Fibroblast of villous mesenchyme (primary cell): Measurements from ENCODE around the gene THRB. TPM values are rescaled to one million over a fixed set of nuclear protein-coding genes. Genes with fewer than 3 reads are reported as not detected.
A peak's percentile ranks its signal among the peaks of the same experiment; 100 is the strongest.

Experiments
- DNase-seq: peaks from one replicate; pipeline ENCODE4 v3.0.0-alpha.2; 2010; ENCODE audit warnings: low read depth
- H3K4me3 ChIP-seq: 2 replicates; pipeline ENCODE4 v1.5.1; 2011; ENCODE audit warnings: low read depth, mild to moderate bottlenecking, low read length
- total RNA-seq: library from RNA; depleted of rRNA; stranded (reverse); fragments of >200 nt; gene quantifications from 2 replicates; pipeline ENCODE4 v1.2.3, GENCODE V29; 2012
- TF ChIP-seq, protein P1 (sequence below): IDR thresholded peaks from 2 replicates; pipeline ENCODE4 v1.5.1; 2012; ENCODE audit warnings: low read depth, mild to moderate bottlenecking, low read length; ENCODE audit not compliant: insufficient read depth

The THRB gene
- total RNA-seq, 1 donor, result 13.4 TPM

DNA sequence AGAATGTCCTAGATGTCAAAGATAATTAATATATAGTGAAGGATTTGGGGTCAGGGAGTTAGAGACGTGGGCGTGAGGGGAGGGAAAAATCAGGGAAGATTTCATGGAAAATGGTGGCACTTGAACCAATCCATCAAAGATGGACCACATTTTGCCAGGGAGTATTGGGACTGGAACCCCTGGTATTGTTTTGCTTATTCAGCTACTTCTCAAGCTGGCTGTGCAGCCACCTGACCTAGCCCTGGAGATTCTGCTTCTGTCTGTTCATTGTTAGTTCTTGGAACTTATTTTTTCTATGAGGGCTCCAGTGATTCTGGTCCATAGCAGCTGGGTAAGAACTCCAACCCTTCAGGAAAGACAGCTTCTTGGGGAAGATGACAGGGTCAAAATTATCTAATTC is 3.3 kb upstream of the THRB start:
- DNase-seq, result no peak
- no peak overlapping the region for H3K4me3 ChIP-seq
- TF ChIP-seq, protein P1, sequence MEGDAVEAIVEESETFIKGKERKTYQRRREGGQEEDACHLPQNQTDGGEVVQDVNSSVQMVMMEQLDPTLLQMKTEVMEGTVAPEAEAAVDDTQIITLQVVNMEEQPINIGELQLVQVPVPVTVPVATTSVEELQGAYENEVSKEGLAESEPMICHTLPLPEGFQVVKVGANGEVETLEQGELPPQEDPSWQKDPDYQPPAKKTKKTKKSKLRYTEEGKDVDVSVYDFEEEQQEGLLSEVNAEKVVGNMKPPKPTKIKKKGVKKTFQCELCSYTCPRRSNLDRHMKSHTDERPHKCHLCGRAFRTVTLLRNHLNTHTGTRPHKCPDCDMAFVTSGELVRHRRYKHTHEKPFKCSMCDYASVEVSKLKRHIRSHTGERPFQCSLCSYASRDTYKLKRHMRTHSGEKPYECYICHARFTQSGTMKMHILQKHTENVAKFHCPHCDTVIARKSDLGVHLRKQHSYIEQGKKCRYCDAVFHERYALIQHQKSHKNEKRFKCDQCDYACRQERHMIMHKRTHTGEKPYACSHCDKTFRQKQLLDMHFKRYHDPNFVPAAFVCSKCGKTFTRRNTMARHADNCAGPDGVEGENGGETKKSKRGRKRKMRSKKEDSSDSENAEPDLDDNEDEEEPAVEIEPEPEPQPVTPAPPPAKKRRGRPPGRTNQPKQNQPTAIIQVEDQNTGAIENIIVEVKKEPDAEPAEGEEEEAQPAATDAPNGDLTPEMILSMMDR, result no peak

DNA sequence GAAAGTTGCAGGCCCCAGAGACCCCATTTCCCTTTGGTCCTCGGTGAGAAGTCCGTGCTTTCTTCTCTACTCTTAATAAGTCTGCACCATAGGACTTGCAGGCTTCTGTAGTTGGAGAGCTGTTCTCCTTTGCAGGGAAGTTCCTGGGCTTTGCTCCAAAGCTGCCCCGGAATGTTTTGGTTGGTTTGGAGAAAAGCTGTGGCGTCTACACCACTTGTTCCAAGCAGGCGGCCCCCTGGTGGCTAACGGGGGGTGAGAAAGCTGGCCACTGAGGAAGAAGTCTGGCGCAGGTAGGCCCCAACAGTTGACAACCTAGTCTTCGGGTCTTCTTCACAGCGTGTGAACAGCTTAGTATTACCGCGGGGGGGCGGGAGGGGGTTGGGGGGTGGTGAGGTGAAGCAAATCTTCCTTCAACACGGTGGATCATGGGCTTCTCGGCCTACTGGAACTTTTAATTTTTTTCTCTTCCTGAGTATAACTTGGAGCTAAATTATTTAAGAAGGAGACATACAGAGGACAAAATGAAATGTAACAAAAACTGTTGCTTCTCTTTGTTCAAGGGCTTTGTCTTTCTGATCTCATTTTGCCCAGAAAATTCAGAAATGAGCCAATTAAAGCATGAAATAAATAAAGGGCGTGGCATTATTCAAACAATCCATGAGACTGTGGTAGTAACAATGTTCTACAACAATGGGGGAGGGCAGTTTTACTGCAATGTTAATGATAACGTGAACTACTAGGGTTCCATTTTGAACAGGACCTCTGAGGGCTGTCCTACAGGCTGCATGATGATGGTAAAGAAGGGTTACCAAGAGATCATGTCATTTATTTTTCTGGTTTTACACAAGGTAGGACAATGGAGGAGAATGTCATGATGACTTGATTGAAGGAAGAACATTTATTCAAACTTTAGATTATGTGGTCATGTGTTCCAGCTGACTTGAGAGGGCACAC is 2.2 kb upstream of the THRB start:
- TF ChIP-seq, protein P1, result peak; percentile 47
- H3K4me3 ChIP-seq, result no peak overlapping the region
- DNase-seq, result peak; percentile 52

DNA sequence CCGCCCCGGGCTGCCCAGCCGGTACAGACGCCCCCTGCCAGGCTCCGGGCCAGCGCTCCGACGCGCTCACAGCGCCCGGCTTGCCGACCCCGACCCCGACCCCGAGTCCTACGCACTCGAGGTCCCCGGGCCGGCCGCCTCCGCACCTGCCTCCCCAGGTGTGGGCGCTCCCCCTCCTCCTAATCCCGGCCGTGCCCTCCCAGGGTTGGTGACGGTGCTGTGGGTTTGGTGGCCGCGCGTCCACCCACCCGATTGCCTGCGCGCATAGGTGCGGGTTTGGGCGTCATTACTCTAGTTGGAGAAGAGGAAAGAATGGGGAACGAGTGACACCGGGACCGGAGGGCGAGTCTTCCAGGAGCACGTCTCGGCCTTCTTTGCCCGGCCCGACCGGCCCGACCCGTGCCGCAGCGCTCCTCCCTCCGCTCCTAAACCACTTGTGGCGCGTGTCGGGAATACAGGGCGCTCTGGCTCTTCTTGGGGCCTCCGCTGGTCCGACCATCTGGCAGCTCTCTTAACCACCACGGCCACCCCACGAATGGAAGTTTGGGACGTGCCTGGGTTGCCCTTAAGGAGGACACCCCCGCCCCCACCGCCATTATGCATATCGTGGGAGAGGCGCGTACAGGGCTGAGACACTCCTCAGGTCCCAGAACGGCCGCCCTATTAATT is 810 bp upstream of the THRB start:
- TF ChIP-seq, protein P1, result no peak
- no peak for DNase-seq
- H3K4me3 ChIP-seq, result peak overlapping the region; percentile 66

DNA sequence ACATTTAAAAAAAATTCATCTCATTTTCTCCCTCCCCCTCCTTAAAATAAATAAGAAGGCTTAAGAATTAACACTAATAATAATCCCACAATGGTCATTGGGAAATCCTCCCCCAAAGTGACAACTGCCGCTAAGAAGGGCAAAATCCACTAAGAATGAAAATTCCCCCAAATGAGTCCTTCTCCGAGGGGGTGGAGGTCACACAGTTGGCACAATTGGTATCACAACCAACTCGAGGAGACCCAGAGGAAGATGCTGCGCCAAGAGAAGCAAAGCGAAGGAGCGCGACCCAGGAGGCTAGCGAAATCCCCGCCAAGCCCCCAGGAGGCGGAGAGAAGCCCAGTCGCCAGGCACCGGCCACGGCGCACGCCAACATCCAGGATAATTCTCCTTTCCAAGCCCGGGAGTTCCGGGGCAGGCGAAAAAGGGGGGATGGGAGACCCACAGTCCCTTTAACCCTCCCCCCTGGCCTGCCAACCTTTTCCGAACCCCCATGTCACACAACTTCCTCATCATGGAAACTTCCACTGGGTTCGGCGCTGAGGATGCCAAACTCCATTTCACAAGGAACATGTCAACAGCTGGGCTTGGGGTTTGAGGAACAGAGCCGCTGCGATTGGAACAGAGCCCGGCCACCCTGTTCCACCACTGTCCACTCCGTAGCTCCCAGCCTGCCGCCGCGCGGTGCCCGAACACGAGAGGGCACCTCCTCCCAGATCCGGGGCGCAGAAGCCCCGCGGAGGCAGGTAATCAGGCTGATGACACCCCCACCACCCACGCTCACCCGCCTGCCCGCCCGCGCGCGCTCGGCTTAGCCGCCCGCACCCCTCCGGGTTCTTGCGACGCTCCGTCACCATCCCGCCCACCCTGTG is 668 bp downstream of the THRB start:
- H3K4me3 ChIP-seq, result peak overlapping the region; percentile 66
- DNase-seq, result peak; percentile 30
- TF ChIP-seq, protein P1, result no peak

DNA sequence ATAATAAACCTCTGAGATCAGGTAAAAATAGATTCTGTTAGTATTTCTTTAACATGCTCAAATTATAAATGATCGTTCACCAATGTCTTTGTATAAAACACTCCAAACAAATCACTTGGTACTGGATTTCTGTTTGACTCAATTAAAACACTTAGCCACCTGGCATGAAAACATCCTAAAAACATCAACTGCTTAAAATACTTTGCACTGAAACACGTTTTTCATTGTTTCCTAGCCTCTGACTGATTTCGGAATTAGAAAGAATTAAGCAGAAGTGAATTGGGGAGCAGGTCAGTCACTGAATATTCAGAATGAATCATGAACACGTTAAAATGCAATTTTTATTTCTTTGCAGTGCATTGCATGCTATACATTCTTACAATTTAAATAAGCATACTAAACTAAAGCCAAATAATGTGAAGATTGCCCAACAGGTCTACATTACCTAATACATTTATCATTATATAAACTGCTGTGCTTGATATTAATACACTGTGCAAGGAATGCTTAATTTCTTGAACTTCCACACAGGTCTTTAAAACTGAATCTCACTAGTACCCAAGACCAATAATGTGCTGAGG is 1.6 kb downstream of the THRB start:
- H3K4me3 ChIP-seq, result peak overlapping the region; percentile 66
- DNase-seq, result no peak
- TF ChIP-seq, protein P1, result no peak

DNA sequence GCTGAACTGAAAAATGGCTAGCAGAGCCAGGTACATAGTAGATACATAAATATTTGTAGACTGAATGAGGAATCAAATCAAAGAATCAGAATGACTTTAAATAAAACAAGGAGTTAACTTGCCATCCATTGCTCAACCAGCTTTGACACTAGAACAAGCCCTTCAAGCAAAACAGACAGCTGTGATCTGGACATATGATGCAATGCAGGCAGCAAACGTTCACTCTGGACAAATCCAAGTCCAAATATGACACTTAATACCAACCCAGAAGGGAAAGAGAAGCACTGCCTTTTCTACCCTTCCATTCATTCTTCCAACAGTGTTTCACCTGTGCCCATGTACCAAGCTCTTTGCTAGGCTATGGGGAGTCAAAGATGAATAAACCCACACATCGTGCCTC is 4.5 kb downstream of the THRB start:
- DNase-seq, result peak; percentile 33
- no peak overlapping the region for H3K4me3 ChIP-seq
- TF ChIP-seq, protein P1, result no peak
